ENCODE measurements around the gene DNAJA3.

DNAJA3 gene

GRCh38 chr16:4420505-4421105 is 5.1 kb upstream of the DNAJA3 start:
- H3K27ac ChIP-seq: no peak overlapping the region
- no peak for DNase-seq
- no peaks in the 10 kb centered on the region for H3K36me3 ChIP-seq
- H3K27me3 ChIP-seq (ENCODE audit: insufficient read depth, low read depth, severe bottlenecking): no peaks in the 10 kb centered on the region
- TF ChIP-seq CTCF (IDR thresholded peaks at IDR 0.05; ENCODE audit: low read depth, low read length): no peak
- H3K9me3 ChIP-seq (ENCODE audit: severe bottlenecking): no peaks in the 10 kb centered on the region
- no peak overlapping the region for H3K4me3 ChIP-seq (ENCODE audit: low read depth, low read length)

- Histone ChIP-seq H3K36me3 (peaks cover 27% of the 10 kb centered on the region), H3K27me3 (ENCODE audit: insufficient read depth, low read depth, severe bottlenecking) (no peaks in the 10 kb centered on the region), H3K4me3 (ENCODE audit: low read depth, low read length) (peak overlapping the region; percentile 89), H3K27ac (peak overlapping the region; percentile 95), H3K9me3 (ENCODE audit: severe bottlenecking) (no peaks in the 10 kb centered on the region)
- TF ChIP-seq CTCF (IDR thresholded peaks at IDR 0.05; ENCODE audit: low read depth, low read length): no peak
- DNase-seq: no peak
Observed at GRCh38 chr16:4426021-4426684, 485 bp downstream of the DNAJA3 start.

GRCh38 chr16:4426722-4427372 is 1.2 kb downstream of the DNAJA3 start:
- TF ChIP-seq CTCF (IDR thresholded peaks at IDR 0.05; ENCODE audit: low read depth, low read length): no peak
- no peaks in the 10 kb centered on the region for H3K9me3 ChIP-seq (ENCODE audit: severe bottlenecking)
- peak overlapping the region; percentile 89 for H3K4me3 ChIP-seq (ENCODE audit: low read depth, low read length)
- no peak overlapping the region; the same call in 1 of the 2 replicates for H3K27ac ChIP-seq
- no peaks in the 10 kb centered on the region for H3K27me3 ChIP-seq (ENCODE audit: insufficient read depth, low read depth, severe bottlenecking)
- H3K36me3 ChIP-seq: peaks cover 31% of the 10 kb centered on the region
- DNase-seq: no peak

- DNase-seq: no peak
- no peak overlapping the region for H3K4me3 ChIP-seq (ENCODE audit: low read depth, low read length)
- TF ChIP-seq CTCF (IDR thresholded peaks at IDR 0.05; ENCODE audit: low read depth, low read length): no peak
- peaks cover 32% of the 10 kb centered on the region for H3K36me3 ChIP-seq
- H3K9me3 ChIP-seq (ENCODE audit: severe bottlenecking): no peaks in the 10 kb centered on the region
- H3K27ac ChIP-seq: no peak overlapping the region
- H3K27me3 ChIP-seq (ENCODE audit: insufficient read depth, low read depth, severe bottlenecking): no peaks in the 10 kb centered on the region
Observed at GRCh38 chr16:4428500-4428899, 2.8 kb downstream of the DNAJA3 start.

- Histone ChIP-seq H3K4me3 (ENCODE audit: low read depth, low read length) (no peak overlapping the region), H3K27ac (no peak overlapping the region), H3K27me3 (ENCODE audit: insufficient read depth, low read depth, severe bottlenecking) (no peaks in the 10 kb centered on the region), H3K36me3 (peaks cover 46% of the 10 kb centered on the region), H3K9me3 (ENCODE audit: severe bottlenecking) (no peaks in the 10 kb centered on the region)
- DNase-seq: no peak
- no peak for TF ChIP-seq CTCF (IDR thresholded peaks at IDR 0.05; ENCODE audit: low read depth, low read length)
Observed at GRCh38 chr16:4431023-4431422, 5.4 kb downstream of the DNAJA3 start.

Measured in WERI-Rb-1 (cell line).